ENCODE results near the gene SCRN3.

GRCh38 chr2:174365571-174365970 is 30.0 kb upstream of the SCRN3 start:
- no peak for TF ChIP-seq CTCF (IDR thresholded peaks at IDR 0.05; ENCODE audit: insufficient read depth, low read length, poor library complexity, severe bottlenecking)
- TF ChIP-seq EZH2phosphoT487 (conservative IDR thresholded peaks at IDR 0.05; ENCODE audit: low read length): no peak
